Sigmoid colon (tissue), 3 donors: ENCODE measurements around the gene TBC1D16.

Source experiments
- POLR2A ChIP-seq, 2 donors: fragments of 450-650 bp; IDR thresholded peaks; one replicate each; pipeline ENCODE4 v1.6.1; 2016; ENCODE audit warnings: antibody characterized with exemption in 2 of 2, mild to moderate bottlenecking in 2 of 2, moderate library complexity in 2 of 2
- TF ChIP-seq, protein P1 (sequence below), 4 experiments: fragments of 450-650 bp in 3 of 4; fragments of 200-600 bp in 1 of 4; IDR thresholded peaks; one replicate each; pipeline ENCODE4 v1.5.1; 2016 to 2019; ENCODE audit warnings: antibody characterized with exemption in 4 of 4, mild to moderate bottlenecking in 3 of 4, moderate library complexity in 2 of 4

DNA sequence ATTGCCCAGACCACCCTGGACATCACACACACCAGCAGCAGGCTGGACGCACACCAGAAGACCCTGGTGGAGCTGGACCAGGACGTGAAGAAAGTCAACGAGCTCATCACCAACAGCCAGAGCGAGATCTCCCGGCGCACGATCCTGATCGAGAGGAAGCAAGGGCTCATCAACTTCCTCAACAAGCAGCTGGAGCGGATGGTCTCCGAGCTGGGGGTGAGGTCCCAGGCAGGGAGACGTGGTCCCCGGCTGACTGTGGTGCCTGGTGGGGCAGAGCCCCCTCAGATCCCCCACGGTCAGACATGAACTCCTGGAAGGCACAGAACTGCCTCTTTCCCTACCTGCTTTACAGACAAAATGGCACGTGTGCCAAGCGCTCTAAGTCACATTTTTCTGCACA lies 49.1 kb upstream of the TBC1D16 start:
- TF ChIP-seq, protein P1, sequence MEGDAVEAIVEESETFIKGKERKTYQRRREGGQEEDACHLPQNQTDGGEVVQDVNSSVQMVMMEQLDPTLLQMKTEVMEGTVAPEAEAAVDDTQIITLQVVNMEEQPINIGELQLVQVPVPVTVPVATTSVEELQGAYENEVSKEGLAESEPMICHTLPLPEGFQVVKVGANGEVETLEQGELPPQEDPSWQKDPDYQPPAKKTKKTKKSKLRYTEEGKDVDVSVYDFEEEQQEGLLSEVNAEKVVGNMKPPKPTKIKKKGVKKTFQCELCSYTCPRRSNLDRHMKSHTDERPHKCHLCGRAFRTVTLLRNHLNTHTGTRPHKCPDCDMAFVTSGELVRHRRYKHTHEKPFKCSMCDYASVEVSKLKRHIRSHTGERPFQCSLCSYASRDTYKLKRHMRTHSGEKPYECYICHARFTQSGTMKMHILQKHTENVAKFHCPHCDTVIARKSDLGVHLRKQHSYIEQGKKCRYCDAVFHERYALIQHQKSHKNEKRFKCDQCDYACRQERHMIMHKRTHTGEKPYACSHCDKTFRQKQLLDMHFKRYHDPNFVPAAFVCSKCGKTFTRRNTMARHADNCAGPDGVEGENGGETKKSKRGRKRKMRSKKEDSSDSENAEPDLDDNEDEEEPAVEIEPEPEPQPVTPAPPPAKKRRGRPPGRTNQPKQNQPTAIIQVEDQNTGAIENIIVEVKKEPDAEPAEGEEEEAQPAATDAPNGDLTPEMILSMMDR (IDR thresholded peaks at IDR 0.05): no peak
- no peak for TF ChIP-seq POLR2A (IDR thresholded peaks at IDR 0.05)
